Umbilical cord (tissue), 2 donors: ENCODE results near the gene RFX4. TPM values are rescaled to one million over a fixed set of nuclear protein-coding genes. Genes with fewer than 3 reads are reported as not detected.
A peak's percentile ranks its signal among the peaks of the same experiment; 100 is the strongest.

Experiments
- DNase-seq: peaks from one replicate; pipeline ENCODE4 v3.0.0-alpha.2; 2015; ENCODE audit warnings: low spot score
- total RNA-seq: library from RNA; depleted of rRNA; stranded (reverse); fragments of >200 nt; gene quantifications from one replicate; pipeline ENCODE4 v1.2.3, GENCODE V29; 2014; ENCODE audit warnings: low replicate concordance; ENCODE audit not compliant: insufficient read depth

The RFX4 gene
- total RNA-seq, 1 donor from 2014 or later: 2.2 TPM

- peak; percentile 19 for DNase-seq
Observed at GRCh38 chr12:106760184-106760531, 177.4 kb downstream of the RFX4 start.

GRCh38 chr12:106764220-106764619 is 181.4 kb downstream of the RFX4 start:
- DNase-seq: no peak

DNA sequence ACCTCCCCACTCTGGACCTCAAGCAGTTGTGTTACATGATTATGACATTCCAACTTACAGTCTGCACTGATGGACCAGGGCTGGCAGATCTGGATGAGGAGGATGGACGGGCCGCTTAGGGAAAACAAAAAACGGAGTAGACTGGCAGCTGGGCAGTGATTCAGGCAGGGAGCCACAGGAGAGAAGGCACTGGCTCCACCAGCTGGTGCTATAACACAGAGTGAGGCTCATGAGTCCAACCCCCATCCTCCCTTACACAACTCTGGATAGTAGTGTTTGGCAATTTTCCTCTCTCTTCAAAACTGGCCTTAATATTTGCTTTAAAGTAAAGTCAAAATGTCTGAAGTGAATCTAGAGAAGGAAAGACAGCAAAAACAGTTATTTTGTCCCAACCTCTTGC is 181.9 kb downstream of the RFX4 start:
- no peak for DNase-seq

GRCh38 chr12:106766393-106766826 is 183.6 kb downstream of the RFX4 start:
- peak; percentile 21 for DNase-seq

DNA sequence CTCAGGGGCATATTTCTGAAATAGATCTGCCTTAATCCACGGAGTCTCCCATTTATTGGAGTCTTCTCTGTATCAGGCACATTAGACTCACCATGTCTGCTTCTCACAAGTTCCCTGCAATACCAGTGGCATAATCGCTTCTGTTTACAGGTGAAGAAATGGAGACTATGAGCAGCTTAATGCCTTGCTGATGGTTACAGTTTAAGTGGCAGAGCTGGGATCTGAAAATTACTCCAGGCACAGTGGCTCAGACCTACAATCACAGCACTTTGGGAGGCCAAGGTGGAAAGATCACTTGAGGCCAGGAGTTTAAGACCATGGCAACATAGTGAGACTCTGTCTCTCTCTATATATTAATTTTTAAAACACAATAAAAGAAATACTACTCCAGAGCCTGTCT is 184.4 kb downstream of the RFX4 start:
- no peak for DNase-seq

- DNase-seq: no peak
Observed at GRCh38 chr12:106767954-106768822, 185.4 kb downstream of the RFX4 start.

DNA sequence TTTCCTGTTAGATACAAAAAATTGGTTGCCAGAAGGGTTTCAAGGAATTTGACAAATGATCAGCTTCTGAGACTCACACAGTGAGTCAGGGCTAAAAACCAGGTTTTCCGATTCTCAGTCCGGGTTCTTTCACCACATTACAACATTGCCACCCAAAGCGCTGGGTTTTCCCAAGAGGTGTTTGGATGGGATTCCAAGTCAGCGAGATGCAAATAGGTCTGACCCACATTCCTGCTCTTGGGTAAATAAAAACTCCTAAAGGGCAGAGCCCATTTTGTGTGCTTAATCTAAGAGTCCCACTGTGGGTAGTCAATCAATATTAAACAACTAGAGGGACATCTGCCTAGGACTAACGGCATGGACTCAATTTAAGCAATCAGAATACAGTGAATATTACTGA is 186.3 kb downstream of the RFX4 start:
- DNase-seq: no peak

- DNase-seq: no peak
Observed at GRCh38 chr12:106769546-106769945, 186.7 kb downstream of the RFX4 start.

DNA sequence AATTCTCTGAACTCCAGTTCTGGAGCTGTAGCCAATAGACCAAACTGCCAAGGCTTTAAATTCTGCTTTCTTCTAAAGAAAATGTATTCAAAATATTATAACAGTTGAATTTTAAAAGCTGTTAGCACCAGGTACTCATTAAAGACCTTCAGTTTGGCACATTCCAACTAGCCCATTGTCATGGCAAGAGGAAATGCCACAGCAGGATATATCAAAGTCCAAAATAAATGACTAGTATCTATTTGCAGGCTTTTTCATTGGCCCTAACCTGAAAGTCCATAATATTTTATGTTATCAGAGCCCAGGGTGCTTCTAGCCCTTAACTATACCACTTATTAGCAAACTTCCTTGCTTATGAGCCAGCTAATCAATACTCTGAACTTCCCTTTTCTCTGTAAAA is 188.6 kb downstream of the RFX4 start:
- no peak for DNase-seq

DNA sequence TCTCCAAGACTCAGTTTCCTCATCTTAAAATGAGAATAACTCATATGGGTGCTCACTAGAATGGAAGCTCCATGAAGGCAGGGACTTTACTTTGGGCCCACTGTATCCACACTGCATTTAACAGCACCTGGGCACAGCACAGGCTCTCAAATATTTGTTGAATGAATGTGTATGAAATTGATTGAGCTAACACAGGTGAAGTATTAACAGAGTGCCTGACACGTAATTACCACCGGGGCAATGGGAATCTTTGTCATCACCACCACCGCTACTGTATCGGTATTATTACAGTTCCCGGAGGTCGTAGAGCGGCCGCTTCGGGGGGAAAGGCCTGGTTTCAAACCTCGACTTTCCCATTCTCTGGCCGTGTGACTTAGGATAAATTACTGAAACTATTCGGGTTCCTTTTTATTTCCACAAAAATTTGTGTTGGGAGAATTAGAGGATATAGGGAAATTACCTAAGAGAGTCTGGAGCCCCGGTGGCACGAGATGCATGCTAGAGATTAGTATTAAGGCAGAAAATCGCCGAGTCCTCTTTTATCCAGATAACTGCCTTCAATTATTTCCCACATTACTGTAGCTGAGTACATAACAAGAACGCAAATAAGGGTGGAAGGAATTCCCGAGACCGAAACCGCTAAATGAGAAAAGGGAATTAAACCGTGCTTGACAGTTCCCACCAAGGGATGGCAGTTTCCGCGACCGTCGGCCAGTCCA is 190.6 kb downstream of the RFX4 start:
- no peak for DNase-seq

DNA sequence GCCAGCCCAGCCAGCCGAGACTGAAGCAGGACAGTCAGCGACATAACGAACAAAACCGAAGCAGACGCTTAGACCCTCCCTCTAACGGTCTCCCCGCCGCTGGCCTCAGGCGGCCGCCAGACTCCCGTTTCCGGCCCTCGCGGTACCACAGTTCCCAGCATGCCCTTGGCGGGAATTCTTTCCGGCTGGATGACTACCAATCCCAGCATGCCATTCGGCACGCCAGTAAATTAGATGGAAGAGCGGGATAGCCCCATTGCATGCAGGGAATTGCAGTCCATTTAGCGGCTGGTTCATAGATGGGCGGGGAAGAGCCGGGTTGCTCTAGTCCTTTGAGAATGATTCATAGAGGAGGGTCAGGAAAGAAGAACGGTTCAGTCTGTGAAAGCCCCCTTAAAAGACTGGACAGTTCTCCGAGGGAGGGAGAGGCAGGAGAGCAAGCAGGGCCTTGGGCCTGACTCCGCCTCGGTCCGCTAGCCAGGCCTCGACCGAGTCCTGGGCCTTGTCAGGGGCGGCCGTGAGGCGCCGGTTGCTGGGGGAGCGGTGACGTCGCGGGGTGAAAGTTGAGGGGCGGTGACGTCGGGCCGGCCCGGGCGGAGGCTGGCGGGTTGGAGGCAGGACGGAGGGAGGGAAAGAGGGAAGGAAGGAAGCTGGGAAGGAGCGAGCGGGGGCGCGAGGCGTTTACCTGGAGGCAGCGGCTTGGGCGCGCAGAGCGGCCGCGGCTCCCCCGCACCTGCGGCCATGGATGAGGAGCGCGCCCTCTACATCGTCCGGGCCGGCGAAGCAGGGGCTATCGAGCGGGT is 191.4 kb downstream of the RFX4 start, which contains the start of gene RIC8B:
TSS of gene RIC8B (plus strand) at position 678 of the 803 bp plus-strand sequence. CDS start at position 742, 64 bp downstream.
- peak; percentile 100 for DNase-seq

DNA sequence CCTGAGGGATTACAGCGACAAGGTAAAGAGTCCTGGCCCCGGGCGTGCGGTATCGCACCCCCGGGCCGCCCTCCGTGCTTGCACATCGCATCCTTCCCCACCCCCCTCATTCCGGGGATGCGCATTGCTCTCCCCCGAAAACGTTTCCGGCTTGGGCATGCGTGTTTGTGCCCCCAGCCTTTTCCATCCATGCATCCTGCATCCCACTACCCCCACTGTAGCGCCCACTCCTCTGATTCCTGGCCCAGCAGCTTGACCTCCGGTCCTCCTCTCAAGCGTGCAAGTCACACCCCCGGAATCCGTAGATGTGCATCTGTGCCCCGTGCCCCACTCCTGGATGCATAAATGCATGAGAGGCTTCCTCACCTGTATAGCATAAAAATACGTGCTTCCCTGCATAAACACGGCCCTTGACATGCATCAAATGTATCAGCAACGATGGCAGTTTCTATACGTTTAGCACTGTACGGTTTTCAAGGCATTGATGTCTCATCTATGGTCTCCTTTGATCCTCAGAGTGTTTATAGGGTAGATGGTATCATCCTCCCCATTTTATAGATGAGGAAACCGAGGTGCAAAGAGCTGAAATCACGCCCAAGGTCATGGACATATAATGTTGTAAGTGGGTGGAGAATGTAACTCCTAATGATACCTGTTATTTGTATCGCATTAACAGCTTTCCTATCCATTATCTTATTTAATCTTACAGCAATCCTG is 192.2 kb downstream of the RFX4 start:
- DNase-seq: no peak

GRCh38 chr12:106776897-106777296 is 194.1 kb downstream of the RFX4 start:
- no peak for DNase-seq

- no peak for DNase-seq
Observed at GRCh38 chr12:106780010-106780631, 197.3 kb downstream of the RFX4 start.

DNA sequence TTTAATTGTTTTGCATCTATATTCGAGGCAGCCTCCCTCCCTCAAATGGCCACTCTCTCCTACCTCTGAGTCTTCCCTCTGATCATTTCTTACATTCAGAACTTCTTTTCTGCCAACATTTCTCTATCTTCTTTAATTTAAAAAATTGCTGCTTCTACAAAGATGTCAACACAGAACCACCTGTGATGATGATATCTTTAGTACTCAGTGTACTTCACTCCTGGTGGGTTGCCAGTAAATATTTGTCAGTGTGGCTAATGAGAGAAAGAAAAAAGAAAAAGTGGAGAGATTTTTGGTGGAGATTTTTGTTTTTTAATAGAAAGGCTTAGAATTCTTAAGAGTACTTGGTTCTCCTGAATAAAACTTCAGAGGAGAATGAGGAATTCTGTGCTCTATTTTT is 199.8 kb downstream of the RFX4 start:
- DNase-seq: no peak

- DNase-seq: no peak
Observed at GRCh38 chr12:106783515-106783914, 200.7 kb downstream of the RFX4 start.

DNA sequence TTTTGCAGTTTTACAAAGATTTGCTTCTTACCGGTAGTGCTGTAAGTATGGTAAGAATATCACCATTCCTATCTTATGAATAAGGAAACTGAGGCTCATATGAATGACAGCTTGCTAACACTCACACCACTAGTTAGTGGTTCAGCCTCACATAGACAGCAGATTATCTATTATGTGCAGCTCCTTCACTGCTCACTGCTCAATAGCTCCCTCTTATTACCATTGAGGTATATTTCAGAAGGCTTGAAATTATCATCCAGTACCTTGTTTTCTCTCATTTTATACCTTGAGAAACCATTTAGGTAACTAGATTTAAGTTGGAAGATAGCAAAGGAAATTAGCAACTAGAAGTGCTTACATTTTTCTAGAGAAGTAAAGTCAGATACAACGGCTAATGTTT is 207.2 kb downstream of the RFX4 start:
- DNase-seq: no peak

GRCh38 chr12:106791531-106791930 is 208.7 kb downstream of the RFX4 start:
- DNase-seq: no peak

DNA sequence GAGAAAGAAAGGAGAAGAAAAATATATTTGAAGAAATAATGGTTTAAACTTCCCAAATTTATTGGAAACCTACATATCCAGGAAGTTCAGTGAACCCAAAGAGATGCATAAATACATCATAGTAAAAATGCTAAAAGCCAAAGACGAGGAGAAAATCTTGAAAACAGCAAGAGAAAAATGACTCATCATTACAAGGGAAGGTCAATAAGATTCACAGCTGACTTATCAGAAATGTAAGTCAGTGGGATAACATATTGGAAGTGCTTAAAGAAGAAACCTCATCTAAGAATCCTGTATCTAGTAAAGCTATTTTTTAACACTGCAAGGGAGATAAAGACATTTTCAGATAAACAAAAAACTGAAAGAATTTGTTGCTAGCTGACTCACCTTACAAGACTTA is 211.6 kb downstream of the RFX4 start:
- DNase-seq: no peak

DNA sequence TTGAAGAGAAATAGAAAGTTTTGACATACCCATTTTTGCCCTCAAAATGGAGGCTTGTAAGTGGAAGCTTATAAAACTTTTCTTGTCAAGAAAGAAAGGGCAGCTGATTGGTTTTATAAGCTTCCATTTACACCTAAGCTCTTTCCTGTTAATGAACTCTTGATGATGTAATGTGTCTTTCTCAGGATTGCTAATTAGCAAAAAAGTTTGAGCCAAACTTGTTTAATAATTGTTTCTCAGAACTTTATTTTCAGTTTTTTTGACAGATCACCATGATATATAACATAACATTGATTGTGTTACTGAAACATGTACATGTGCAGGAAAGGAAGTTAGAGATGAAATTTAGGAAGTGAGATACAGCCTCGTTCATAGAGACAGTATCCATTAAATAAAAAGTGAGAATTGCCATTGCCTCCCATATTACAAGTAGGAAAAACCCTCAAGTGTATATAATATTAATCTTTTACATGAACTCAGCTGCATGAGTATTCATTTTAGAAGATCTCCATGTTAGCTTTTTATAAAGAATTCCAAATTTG is 218.4 kb downstream of the RFX4 start:
- DNase-seq: no peak
